ENCODE measurements around the gene LRCH1. TPM values are rescaled to one million over a fixed set of nuclear protein-coding genes. Genes with fewer than 3 reads are reported as not detected.

Gene LRCH1
- total RNA-seq, 1 experiment from 2014 or later, result 11.8 TPM

- H3K4me1 Mint-ChIP-seq, result peaks cover 46% of the 10 kb centered on the region
- TF ChIP-seq NR1H2 (CRISPR knock-in tag; IDR thresholded peaks at IDR 0.05), result no peak
- TF ChIP-seq ZNF317 (CRISPR knock-in tag; IDR thresholded peaks at IDR 0.05; ENCODE audit: borderline replicate concordance, low read depth), result no peak
- no peak for TF ChIP-seq IRF1 (CRISPR knock-in tag; IDR thresholded peaks at IDR 0.05)
- no peak for TF ChIP-seq SOX15 (CRISPR knock-in tag; IDR thresholded peaks at IDR 0.05)
- no peak for TF ChIP-seq AFF4 (CRISPR knock-in tag; IDR thresholded peaks at IDR 0.05; ENCODE audit: borderline replicate concordance)
- TF ChIP-seq E2F5 (CRISPR knock-in tag; IDR thresholded peaks at IDR 0.05), result no peak
- TF ChIP-seq NFATC4 (CRISPR knock-in tag; IDR thresholded peaks at IDR 0.05), result no peak
- no peak for TF ChIP-seq ZNF423 (CRISPR knock-in tag; IDR thresholded peaks at IDR 0.05)
- no peak for TF ChIP-seq ERG (CRISPR knock-in tag; IDR thresholded peaks at IDR 0.05)
- TF ChIP-seq E2F4 (CRISPR knock-in tag; IDR thresholded peaks at IDR 0.05; ENCODE audit: borderline replicate concordance, low read depth), result no peak
- no peak for TF ChIP-seq ZNF232 (CRISPR knock-in tag; IDR thresholded peaks at IDR 0.05)
Measured at GRCh38 chr13:46569456-46569855, 16.5 kb downstream of the LRCH1 start.

GRCh38 chr13:46570273-46570672, 17.3 kb downstream of the LRCH1 start:
- CTCF ChIA-PET, result interaction anchor here (1.4 kb wide), 1 partner anchor 18 kb away, joined by 4 read pairs; no protein-coding TSS in a partner anchor
- H3K27ac Mint-ChIP-seq, result no peak overlapping the region
- ATAC-seq (no peak), DNase-seq (ENCODE audit: low spot score) (no peak)
- H3K36me3 Mint-ChIP-seq, result no peaks in the 10 kb centered on the region
- no peaks in the 10 kb centered on the region for H3K9me3 Mint-ChIP-seq
- peaks cover 42% of the 10 kb centered on the region for H3K4me1 Mint-ChIP-seq
- H3K27me3 Mint-ChIP-seq (ENCODE audit: low read depth), result no peaks in the 10 kb centered on the region
- POLR2A ChIA-PET, result no interaction called here
- no peak overlapping the region for H3K4me3 Mint-ChIP-seq
- TF ChIP-seq E2F5 (CRISPR knock-in tag; IDR thresholded peaks at IDR 0.05) (no peak), ESRRA (CRISPR knock-in tag; IDR thresholded peaks at IDR 0.05; ENCODE audit: borderline replicate concordance) (no peak), GTF2I (CRISPR knock-in tag; conservative IDR thresholded peaks at IDR 0.05) (no peak), ZBTB21 (CRISPR knock-in tag; IDR thresholded peaks at IDR 0.05; ENCODE audit: borderline replicate concordance) (no peak), ZNF281 (CRISPR knock-in tag; IDR thresholded peaks at IDR 0.05) (no peak), MYBL2 (CRISPR knock-in tag; IDR thresholded peaks at IDR 0.05) (no peak), EMX1 (CRISPR knock-in tag; IDR thresholded peaks at IDR 0.05) (no peak), ZMAT4 (CRISPR knock-in tag; IDR thresholded peaks at IDR 0.05) (no peak), PREB (CRISPR knock-in tag; IDR thresholded peaks at IDR 0.05; ENCODE audit: borderline replicate concordance) (no peak)

More at GRCh38 chr13:46569456-46569855, 16.5 kb downstream of the LRCH1 start:
- Mint-ChIP-seq H3K9me3 (no peaks in the 10 kb centered on the region), H3K4me3 (no peak overlapping the region), H3K36me3 (no peaks in the 10 kb centered on the region), H3K27ac (no peak overlapping the region), H3K27me3 (ENCODE audit: low read depth) (no peaks in the 10 kb centered on the region)
- POLR2A ChIA-PET, result interaction anchor here (0.6 kb wide), 1 partner anchor 11 kb away, joined by 3 read pairs; no protein-coding TSS in a partner anchor
- DNase-seq (ENCODE audit: low spot score), result no peak
- CTCF ChIA-PET, result no interaction called here
- no peak for ATAC-seq
